MM.1S (cell line): Measurements from ENCODE around the gene ELF2.
"Not testable (repeated sequence)": the region's sequence is repeated elsewhere in the genome, so short reads cannot be mapped to it uniquely, and the experiment has no call there.

ENCODE experiments used
- DNase-seq: peaks from one replicate; pipeline ENCODE4 v3.0.0-alpha.2; 2015
- H2AFZ ChIP-seq: fragments of 300-600 bp; sonication (generic); 2 replicates; pipeline ENCODE4 v1.6.0; 2016; ENCODE audit warnings: antibody characterized with exemption, low read length
- H3F3A ChIP-seq: fragments of 300-600 bp; sonication (generic); 2 replicates; pipeline ENCODE4 v1.6.1; 2016; ENCODE audit warnings: mild to moderate bottlenecking, antibody characterized with exemption, low read length, moderate library complexity, mixed read lengths; ENCODE audit not compliant: insufficient read depth
- H3K27ac ChIP-seq: fragments of 300-600 bp; sonication (generic); 2 replicates; pipeline ENCODE4 v1.5.1; 2016; ENCODE audit warnings: mild to moderate bottlenecking, low read length
- H3K27me3 ChIP-seq: fragments of 300-600 bp; sonication (generic); replicated peaks from 2 replicates; pipeline ENCODE4 v1.6.0; 2016; ENCODE audit warnings: low read length; ENCODE audit not compliant: insufficient read depth
- H3K36me3 ChIP-seq: fragments of 300-600 bp; sonication (generic); replicated peaks from 2 replicates; pipeline ENCODE4 v1.6.1; 2016; ENCODE audit warnings: mild to moderate bottlenecking, low read length, mixed read lengths; ENCODE audit not compliant: insufficient read depth
- H3K4me1 ChIP-seq: fragments of 300-600 bp; sonication (generic); 2 replicates; pipeline ENCODE4 v1.6.1; 2016; ENCODE audit warnings: low read length, mixed read lengths
- H3K4me2 ChIP-seq: fragments of 300-600 bp; sonication (generic); 2 replicates; pipeline ENCODE4 v1.6.0; 2016; ENCODE audit warnings: low read depth, low read length
- H3K4me3 ChIP-seq: fragments of 300-600 bp; sonication (generic); 2 replicates; pipeline ENCODE4 v1.5.1; 2016; ENCODE audit warnings: low read length, mixed read lengths
- H3K79me2 ChIP-seq: fragments of 300-600 bp; sonication (generic); 2 replicates; pipeline ENCODE4 v1.6.1; 2016; ENCODE audit warnings: mixed run types, low read length, mixed read lengths
- H3K9ac ChIP-seq: fragments of 300-600 bp; sonication (generic); 2 replicates; pipeline ENCODE4 v1.6.1; 2016; ENCODE audit warnings: low read length, mixed read lengths
- H3K9me2 ChIP-seq: fragments of 300-600 bp; sonication (generic); replicated peaks from 2 replicates; pipeline ENCODE4 v1.6.1; 2016; ENCODE audit warnings: mild to moderate bottlenecking, low read length, mixed read lengths; ENCODE audit not compliant: insufficient read depth
- H3K9me3 ChIP-seq: fragments of 300-600 bp; sonication (generic); replicated peaks from 2 replicates; pipeline ENCODE4 v1.6.1; 2016; ENCODE audit warnings: mild to moderate bottlenecking, low read length, mixed read lengths; ENCODE audit not compliant: insufficient read depth
- H4K20me1 ChIP-seq: fragments of 300-600 bp; sonication (generic); 2 replicates; pipeline ENCODE4 v1.6.1; 2016; ENCODE audit warnings: mild to moderate bottlenecking, low read length, moderate library complexity, mixed read lengths; ENCODE audit not compliant: insufficient read depth
- EZH2 ChIP-seq: fragments of 300-600 bp; sonication (generic); optimal IDR thresholded peaks from 2 replicates; pipeline ENCODE3; 2017; ENCODE audit warnings: low read depth, mild to moderate bottlenecking, antibody characterized with exemption, low read length, mixed read lengths
- EZH2phosphoT487 ChIP-seq: fragments of 300-600 bp; sonication (generic); IDR thresholded peaks from 2 replicates; pipeline ENCODE4 v1.6.1; 2018; ENCODE audit warnings: antibody characterized with exemption, low read length
- TF ChIP-seq, protein P1 (sequence below): fragments of 300-600 bp; sonication (generic); IDR thresholded peaks from 2 replicates; pipeline ENCODE4 v1.5.1; 2016; ENCODE audit warnings: antibody characterized with exemption, low read length, mixed read lengths

ELF2 gene

DNA sequence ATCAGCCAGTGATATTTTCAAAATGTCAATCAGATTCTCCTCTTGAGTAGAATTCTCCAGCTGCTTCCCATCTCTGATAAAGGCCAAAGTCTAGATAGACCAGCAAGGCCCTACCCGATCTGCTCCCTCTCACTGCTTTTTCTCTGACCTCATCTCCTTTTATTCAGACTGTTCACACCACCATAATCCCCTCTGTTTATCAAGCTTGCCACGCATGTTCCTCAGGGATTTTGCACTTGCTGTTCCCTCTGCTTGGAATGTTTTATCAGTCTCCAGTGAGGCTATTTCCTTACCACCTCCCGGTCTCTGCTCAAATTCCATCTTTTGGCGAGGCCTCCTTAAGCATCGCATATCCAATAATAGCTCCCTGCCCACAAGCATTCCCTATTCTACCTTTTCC is 141.4 kb downstream of the ELF2 start:
- H3K9me3 ChIP-seq: no peaks in the 10 kb centered on the region
- no peak for DNase-seq
- no peaks in the 10 kb centered on the region for H3F3A ChIP-seq
- TF ChIP-seq EZH2 (no peak), EZH2phosphoT487 (no peak)
- TF ChIP-seq, protein P1, sequence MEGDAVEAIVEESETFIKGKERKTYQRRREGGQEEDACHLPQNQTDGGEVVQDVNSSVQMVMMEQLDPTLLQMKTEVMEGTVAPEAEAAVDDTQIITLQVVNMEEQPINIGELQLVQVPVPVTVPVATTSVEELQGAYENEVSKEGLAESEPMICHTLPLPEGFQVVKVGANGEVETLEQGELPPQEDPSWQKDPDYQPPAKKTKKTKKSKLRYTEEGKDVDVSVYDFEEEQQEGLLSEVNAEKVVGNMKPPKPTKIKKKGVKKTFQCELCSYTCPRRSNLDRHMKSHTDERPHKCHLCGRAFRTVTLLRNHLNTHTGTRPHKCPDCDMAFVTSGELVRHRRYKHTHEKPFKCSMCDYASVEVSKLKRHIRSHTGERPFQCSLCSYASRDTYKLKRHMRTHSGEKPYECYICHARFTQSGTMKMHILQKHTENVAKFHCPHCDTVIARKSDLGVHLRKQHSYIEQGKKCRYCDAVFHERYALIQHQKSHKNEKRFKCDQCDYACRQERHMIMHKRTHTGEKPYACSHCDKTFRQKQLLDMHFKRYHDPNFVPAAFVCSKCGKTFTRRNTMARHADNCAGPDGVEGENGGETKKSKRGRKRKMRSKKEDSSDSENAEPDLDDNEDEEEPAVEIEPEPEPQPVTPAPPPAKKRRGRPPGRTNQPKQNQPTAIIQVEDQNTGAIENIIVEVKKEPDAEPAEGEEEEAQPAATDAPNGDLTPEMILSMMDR: no peak
- no peaks in the 10 kb centered on the region for H3K4me1 ChIP-seq
- no peak overlapping the region for H3K27ac ChIP-seq
- H3K9ac ChIP-seq: no peak overlapping the region
- no peaks in the 10 kb centered on the region for H3K9me2 ChIP-seq
- H3K36me3 ChIP-seq: no peaks in the 10 kb centered on the region
- H2AFZ ChIP-seq: no peak overlapping the region
- H3K79me2 ChIP-seq: peaks cover 89% of the 10 kb centered on the region
- no peak overlapping the region for H3K4me2 ChIP-seq
- H3K27me3 ChIP-seq: no peaks in the 10 kb centered on the region
- H4K20me1 ChIP-seq: peaks cover 3% of the 10 kb centered on the region; the same call in 1 of the 2 replicates
- no peak overlapping the region for H3K4me3 ChIP-seq

DNA sequence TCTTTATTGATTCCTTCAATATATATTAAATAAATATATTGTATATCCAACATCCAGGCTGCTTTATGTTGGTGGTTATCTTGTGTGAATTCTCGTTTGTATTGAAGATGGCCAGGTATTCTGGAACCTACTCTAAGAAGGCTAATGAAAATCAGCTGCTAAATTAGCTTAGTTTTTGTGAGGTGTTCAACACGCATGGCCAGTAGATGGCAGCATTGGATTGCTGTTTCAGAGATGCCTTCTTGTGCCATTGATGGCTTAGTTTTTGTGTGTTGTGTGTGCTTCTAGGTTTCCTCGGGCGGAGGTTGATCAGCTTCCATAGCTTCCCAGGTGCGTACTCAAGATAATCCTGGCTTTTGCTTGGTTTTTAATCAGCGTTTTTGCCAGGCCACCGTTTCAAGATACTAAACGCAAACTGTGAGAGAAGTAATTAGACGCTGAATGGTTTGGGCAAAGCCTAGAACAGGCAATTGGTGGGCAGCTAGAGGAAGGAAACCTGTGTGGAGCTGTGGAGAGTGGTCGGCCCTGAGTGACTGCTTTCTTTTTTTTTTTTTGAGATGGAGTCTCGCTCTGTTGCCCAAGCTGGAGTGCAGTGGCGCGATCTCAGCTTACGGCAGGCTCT is 146.3 kb downstream of the ELF2 start:
- Histone ChIP-seq H3K36me3 (no peaks in the 10 kb centered on the region), H3K4me3 (no peak overlapping the region), H4K20me1 (0 out of 2 replicates have a peak, but pooled peaks cover 3% of the 10 kb centered on the region), H3K27me3 (no peaks in the 10 kb centered on the region), H2AFZ (no peak overlapping the region), H3K9me3 (no peaks in the 10 kb centered on the region), H3K79me2 (peaks cover 92% of the 10 kb centered on the region), H3F3A (no peaks in the 10 kb centered on the region; the same call in 1 of the 2 replicates), H3K4me1 (no peaks in the 10 kb centered on the region), H3K27ac (no peak overlapping the region), H3K4me2 (no peak overlapping the region), H3K9me2 (no peaks in the 10 kb centered on the region), H3K9ac (no peak overlapping the region)
- peak; percentile 79 for DNase-seq
- TF ChIP-seq, protein P1: peak; percentile 81
- TF ChIP-seq EZH2phosphoT487: no peak

GRCh38 chr4:139029866-139030363 is 147.1 kb downstream of the ELF2 start:
- not testable (repeated sequence) for H3K9ac ChIP-seq, H3K27ac ChIP-seq, H3K4me3 ChIP-seq, DNase-seq, H3K4me2 ChIP-seq, H3F3A ChIP-seq, H3K27me3 ChIP-seq, H2AFZ ChIP-seq, H3K4me1 ChIP-seq, H3K9me2 ChIP-seq, H4K20me1 ChIP-seq, H3K9me3 ChIP-seq, H3K36me3 ChIP-seq
- peaks cover 92% of the 10 kb centered on the region for H3K79me2 ChIP-seq

GRCh38 chr4:139028191-139028661 is 148.8 kb downstream of the ELF2 start:
- H3K9ac ChIP-seq: peak overlapping the region; percentile 21; the same call in 1 of the 2 replicates
- TF ChIP-seq EZH2phosphoT487 (no peak), EZH2 (no peak)
- TF ChIP-seq, protein P1: no peak
- H3K9me2 ChIP-seq: no peaks in the 10 kb centered on the region
- H3K4me3 ChIP-seq: no peak overlapping the region
- DNase-seq: peak; percentile 75
- peaks cover 3% of the 10 kb centered on the region; the same call in 1 of the 2 replicates for H4K20me1 ChIP-seq
- H2AFZ ChIP-seq: no peak overlapping the region
- H3K27me3 ChIP-seq: no peaks in the 10 kb centered on the region
- H3K79me2 ChIP-seq: peaks cover 91% of the 10 kb centered on the region
- H3K36me3 ChIP-seq: no peaks in the 10 kb centered on the region
- H3K27ac ChIP-seq: peak overlapping the region; percentile 67
- H3F3A ChIP-seq: no peaks in the 10 kb centered on the region; the same call in 1 of the 2 replicates
- peak overlapping the region; percentile 3; the same call in 1 of the 2 replicates for H3K4me2 ChIP-seq
- H3K9me3 ChIP-seq: no peaks in the 10 kb centered on the region
- H3K4me1 ChIP-seq: no peaks in the 10 kb centered on the region
